Measurements from ENCODE around the gene GNG12. TPM values are rescaled to one million over a fixed set of nuclear protein-coding genes. Genes with fewer than 3 reads are reported as not detected.

Gene GNG12
- polyA plus RNA-seq, 3 donors: 0.03 TPM; not detected in 2

DNA sequence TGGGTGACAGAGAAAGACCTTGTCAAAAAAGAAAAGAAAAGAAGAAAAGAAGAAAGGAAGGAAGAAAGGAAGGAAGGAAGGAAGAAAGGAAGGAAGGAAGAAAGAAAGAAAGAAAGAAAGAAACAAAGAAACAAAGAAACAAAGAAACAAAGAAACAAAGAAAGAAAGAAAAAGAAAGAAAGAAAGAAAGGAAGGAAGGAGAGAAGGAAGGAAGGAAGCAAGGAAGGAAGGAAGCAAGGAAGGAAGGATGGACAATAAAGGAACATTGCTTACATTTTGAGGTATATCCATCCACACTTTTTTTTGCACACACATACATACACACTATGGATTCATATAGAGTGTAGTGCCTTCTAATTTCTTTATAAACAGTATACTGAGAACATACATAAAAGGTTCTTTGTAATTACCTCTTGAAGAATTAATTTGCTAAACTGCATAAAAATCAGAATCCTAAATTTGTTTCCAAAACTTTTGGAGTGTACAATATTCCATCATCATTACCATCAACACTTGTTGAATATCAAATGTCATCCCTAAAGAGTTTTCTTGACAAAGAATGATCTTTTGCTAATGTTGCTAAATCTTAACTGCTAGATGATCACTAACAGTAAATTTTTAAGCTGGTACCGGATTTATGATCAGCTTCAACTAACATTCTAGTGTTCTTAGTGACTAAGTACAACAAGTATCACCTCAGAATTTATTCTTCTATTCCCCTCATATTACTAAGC, 159.6 kb downstream of the GNG12 start:
- no peaks in the 10 kb centered on the region for H3K9me3 ChIP-seq (replicated peaks in 1 of 2; ENCODE audit: control insufficient read depth in 1 of 2, insufficient read depth in 1 of 2, low read length in 2 of 2)
- Mint-ChIP-seq H3K9me3 (no peaks in the 10 kb centered on the region), H3K27me3 (ENCODE audit: low read depth in 3 of 3) (peaks cover 1 to 2% (median 1%) of the 10 kb centered on the region in 3 donors), H3K4me3 (no peak overlapping the region), H3K4me1 (peaks cover 8% of the 10 kb centered on the region), H3K27ac (no peak overlapping the region), H3K36me3 (no peaks in the 10 kb centered on the region)
- H3K4me1 ChIP-seq (ENCODE audit: control insufficient read depth in 1 of 2, insufficient read depth in 2 of 2, low read length in 2 of 2): peaks cover 4 to 5% of the 10 kb centered on the region in 2 donors
- TF ChIP-seq, protein P1, sequence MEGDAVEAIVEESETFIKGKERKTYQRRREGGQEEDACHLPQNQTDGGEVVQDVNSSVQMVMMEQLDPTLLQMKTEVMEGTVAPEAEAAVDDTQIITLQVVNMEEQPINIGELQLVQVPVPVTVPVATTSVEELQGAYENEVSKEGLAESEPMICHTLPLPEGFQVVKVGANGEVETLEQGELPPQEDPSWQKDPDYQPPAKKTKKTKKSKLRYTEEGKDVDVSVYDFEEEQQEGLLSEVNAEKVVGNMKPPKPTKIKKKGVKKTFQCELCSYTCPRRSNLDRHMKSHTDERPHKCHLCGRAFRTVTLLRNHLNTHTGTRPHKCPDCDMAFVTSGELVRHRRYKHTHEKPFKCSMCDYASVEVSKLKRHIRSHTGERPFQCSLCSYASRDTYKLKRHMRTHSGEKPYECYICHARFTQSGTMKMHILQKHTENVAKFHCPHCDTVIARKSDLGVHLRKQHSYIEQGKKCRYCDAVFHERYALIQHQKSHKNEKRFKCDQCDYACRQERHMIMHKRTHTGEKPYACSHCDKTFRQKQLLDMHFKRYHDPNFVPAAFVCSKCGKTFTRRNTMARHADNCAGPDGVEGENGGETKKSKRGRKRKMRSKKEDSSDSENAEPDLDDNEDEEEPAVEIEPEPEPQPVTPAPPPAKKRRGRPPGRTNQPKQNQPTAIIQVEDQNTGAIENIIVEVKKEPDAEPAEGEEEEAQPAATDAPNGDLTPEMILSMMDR (IDR thresholded peaks at IDR 0.05): no peak
- DNase-seq: no peak
- H3K27ac ChIP-seq (ENCODE audit: low read depth in 1 of 2, low read length in 2 of 2): no peak overlapping the region
- H3K79me2 ChIP-seq (ENCODE audit: insufficient read depth, low read length): no peaks in the 10 kb centered on the region
- H3K4me3 ChIP-seq (replicated peaks in 1 of 3; ENCODE audit: low read depth in 2 of 3, low read length in 3 of 3): no peak overlapping the region
- H4K20me1 ChIP-seq (ENCODE audit: insufficient read depth, low read length): no peaks in the 10 kb centered on the region
- intact Hi-C loops (cut with micrococcal nuclease): loop anchor here in 1 of 2 donors (5.0 kb wide), 1 partner anchor 41 kb away; no protein-coding TSS in a partner anchor
- no peak overlapping the region for H3K9ac ChIP-seq (ENCODE audit: insufficient read depth, low read length, poor library complexity, severe bottlenecking)
- H3K4me2 ChIP-seq (replicated peaks; ENCODE audit: extremely low read depth, low read length, poor library complexity, severe bottlenecking): no peak overlapping the region
- no CpG with 5 or more reads among the region's 1 CpG for WGBS (ENCODE audit: insufficient coverage)
- H3K27me3 ChIP-seq (ENCODE audit: control insufficient read depth in 2 of 2, insufficient read depth in 2 of 2, low read length in 2 of 2): no peaks in the 10 kb centered on the region
- H3K36me3 ChIP-seq (replicated peaks in 1 of 2; ENCODE audit: control insufficient read depth in 1 of 2, insufficient read depth in 2 of 2, low read length in 2 of 2): no peaks in the 10 kb centered on the region
- H2AFZ ChIP-seq (ENCODE audit: insufficient read depth, low read depth, low read length, poor library complexity, severe bottlenecking): no peak overlapping the region

- no peaks in the 10 kb centered on the region for H3K27me3 ChIP-seq (ENCODE audit: control insufficient read depth in 2 of 2, insufficient read depth in 2 of 2, low read length in 2 of 2)
- H3K4me1 ChIP-seq (ENCODE audit: control insufficient read depth in 1 of 2, insufficient read depth in 2 of 2, low read length in 2 of 2): peaks cover 4 to 5% of the 10 kb centered on the region in 2 donors
- no CpG with 5 or more reads among the region's 1 CpG for whole genome bisulfite sequencing (ENCODE audit: insufficient coverage)
- intact Hi-C loops (cut with micrococcal nuclease): loop anchor here in 1 of 2 donors (5.0 kb wide), 1 partner anchor 40 kb away; no protein-coding TSS in a partner anchor
- peaks cover 8% of the 10 kb centered on the region for H3K4me1 Mint-ChIP-seq
- no peaks in the 10 kb centered on the region for H3K9me3 Mint-ChIP-seq
- no peak overlapping the region for H3K9ac ChIP-seq (ENCODE audit: insufficient read depth, low read length, poor library complexity, severe bottlenecking)
- H2AFZ ChIP-seq (ENCODE audit: insufficient read depth, low read depth, low read length, poor library complexity, severe bottlenecking): no peak overlapping the region
- H3K27me3 Mint-ChIP-seq (ENCODE audit: low read depth in 3 of 3): peaks cover 1 to 2% (median 1%) of the 10 kb centered on the region in 3 donors
- H4K20me1 ChIP-seq (ENCODE audit: insufficient read depth, low read length): no peaks in the 10 kb centered on the region
- H3K36me3 Mint-ChIP-seq: no peaks in the 10 kb centered on the region
- no peak overlapping the region for H3K4me3 Mint-ChIP-seq
- H3K36me3 ChIP-seq (replicated peaks in 1 of 2; ENCODE audit: control insufficient read depth in 1 of 2, insufficient read depth in 2 of 2, low read length in 2 of 2): no peaks in the 10 kb centered on the region
- no peak overlapping the region for H3K4me2 ChIP-seq (replicated peaks; ENCODE audit: extremely low read depth, low read length, poor library complexity, severe bottlenecking)
- H3K79me2 ChIP-seq (ENCODE audit: insufficient read depth, low read length): no peaks in the 10 kb centered on the region
- no peak overlapping the region for H3K4me3 ChIP-seq (replicated peaks in 1 of 3; ENCODE audit: low read depth in 2 of 3, low read length in 3 of 3)
- TF ChIP-seq, protein P1 (IDR thresholded peaks at IDR 0.05): no peak
- H3K27ac ChIP-seq (ENCODE audit: low read depth in 1 of 2, low read length in 2 of 2): no peak overlapping the region
- no peak overlapping the region for H3K27ac Mint-ChIP-seq
- DNase-seq: no peak
- no peaks in the 10 kb centered on the region for H3K9me3 ChIP-seq (replicated peaks in 1 of 2; ENCODE audit: control insufficient read depth in 1 of 2, insufficient read depth in 1 of 2, low read length in 2 of 2)
Observed at GRCh38 chr1:67672260-67672803, 160.9 kb downstream of the GNG12 start.

All from CD14-positive monocyte (primary cell).